Dedifferentiated amniotic fluid mesenchymal stem cell (primary cell): ENCODE data around the gene KRTAP4-9.
"Not testable (repeated sequence)": the region's sequence is repeated elsewhere in the genome, so short reads cannot be mapped to it uniquely, and the experiment has no call there.

Experiments used
- DNase-seq: peaks from one replicate; pipeline ENCODE4 v3.0.0-alpha.2; 2016; ENCODE audit errors: extremely low spot score

The KRTAP4-9 gene

GRCh38 chr17:41098042-41098441, 7.1 kb upstream of the KRTAP4-9 start, which contains the start of gene KRTAP4-8:
TSS of gene KRTAP4-8 (minus strand) at chr17:41098142. CDS start at chr17:41098084, 58 bp downstream.
- no peak for DNase-seq

GRCh38 chr17:41098481-41098880, 6.7 kb upstream of the KRTAP4-9 start:
- no peak for DNase-seq

GRCh38 chr17:41099682-41100480, 5.3 kb upstream of the KRTAP4-9 start:
- DNase-seq, result peak; percentile 87

GRCh38 chr17:41101586-41102259, 3.5 kb upstream of the KRTAP4-9 start, which contains the start of gene KRTAP4-16:
TSS of gene KRTAP4-16 (minus strand) at chr17:41102209. CDS start at chr17:41102209, 0 bp downstream.
- DNase-seq, result no peak

GRCh38 chr17:41103896-41104295, 1.3 kb upstream of the KRTAP4-9 start:
- no peak for DNase-seq

GRCh38 chr17:41104386-41105038, 677 bp upstream of the KRTAP4-9 start:
- DNase-seq, result not testable (repeated sequence)

GRCh38 chr17:41107941-41108450, 2.8 kb downstream of the KRTAP4-9 start:
- DNase-seq, result no peak

GRCh38 chr17:41108728-41109386, 3.7 kb downstream of the KRTAP4-9 start:
- DNase-seq, result not testable (repeated sequence)

- no peak for DNase-seq
These were observed 6.1 kb downstream of the KRTAP4-9 start for GRCh38 chr17:41111151-41111885.

- DNase-seq, result no peak
These were observed 11.1 kb downstream of the KRTAP4-9 start for GRCh38 chr17:41116297-41116696.

GRCh38 chr17:41117846-41118386, 12.7 kb downstream of the KRTAP4-9 start, which contains the start of gene KRTAP4-11:
TSS of gene KRTAP4-11 (minus strand) at chr17:41118373. CDS start at chr17:41118315, 58 bp downstream.
- not testable (repeated sequence) for DNase-seq

GRCh38 chr17:41118721-41119120, 13.5 kb downstream of the KRTAP4-9 start:
- DNase-seq, result no peak

- DNase-seq, result peak; percentile 51
These were observed 14.8 kb downstream of the KRTAP4-9 start for GRCh38 chr17:41119696-41120690.

GRCh38 chr17:41121742-41122141, 16.6 kb downstream of the KRTAP4-9 start:
- DNase-seq, result no peak

- DNase-seq, result not testable (repeated sequence)
These were observed 18.3 kb downstream of the KRTAP4-9 start for GRCh38 chr17:41123292-41123990.

- not testable (repeated sequence) for DNase-seq
These were observed 18.8 kb downstream of the KRTAP4-9 start, which contains the start of gene KRTAP4-12 for GRCh38 chr17:41123991-41124371. TSS of gene KRTAP4-12 (minus strand) at chr17:41124182. CDS start at chr17:41124122, 60 bp downstream.

GRCh38 chr17:41125064-41125463, 19.9 kb downstream of the KRTAP4-9 start:
- no peak for DNase-seq

- DNase-seq, result no peak
These were observed 21.2 kb downstream of the KRTAP4-9 start for GRCh38 chr17:41126412-41126811.
